ENCODE data around the gene ZNF253.

DNA sequence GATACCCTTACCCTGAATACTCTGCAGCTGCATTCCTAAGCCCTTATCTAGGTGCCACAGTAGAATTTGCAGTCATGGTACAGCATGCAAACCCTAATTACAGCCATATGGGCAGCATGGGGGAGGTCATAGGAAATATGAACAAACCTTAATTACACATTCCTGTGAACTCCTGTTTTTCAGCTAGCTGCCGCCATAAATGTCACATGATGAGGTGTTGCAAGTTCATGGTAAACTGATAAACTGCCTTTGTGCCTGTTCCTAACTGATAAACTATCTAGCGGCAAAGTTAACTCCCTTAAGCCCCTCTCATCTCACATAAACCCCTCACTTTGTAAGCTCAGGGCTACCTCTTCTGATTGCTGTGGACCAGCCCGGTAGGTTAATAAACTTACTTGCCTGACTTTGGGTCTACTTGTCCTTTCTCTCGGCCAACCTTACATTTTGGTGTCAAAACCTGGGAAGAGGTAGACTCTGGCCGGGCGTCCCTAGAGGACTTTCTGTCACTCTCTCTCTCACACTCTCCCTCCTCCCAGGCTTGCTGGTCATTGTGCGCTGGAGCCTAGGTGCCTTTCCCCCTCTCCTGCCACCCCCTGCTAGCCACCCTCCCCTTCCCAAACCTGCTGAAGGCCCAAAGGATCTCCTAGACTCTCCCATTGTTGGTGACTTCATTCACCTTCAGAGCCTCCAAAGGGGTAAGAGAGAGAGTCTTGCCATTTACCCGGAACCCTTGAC lies 78.3 kb downstream of the ZNF253 start:
- TF ChIP-seq, protein P1, sequence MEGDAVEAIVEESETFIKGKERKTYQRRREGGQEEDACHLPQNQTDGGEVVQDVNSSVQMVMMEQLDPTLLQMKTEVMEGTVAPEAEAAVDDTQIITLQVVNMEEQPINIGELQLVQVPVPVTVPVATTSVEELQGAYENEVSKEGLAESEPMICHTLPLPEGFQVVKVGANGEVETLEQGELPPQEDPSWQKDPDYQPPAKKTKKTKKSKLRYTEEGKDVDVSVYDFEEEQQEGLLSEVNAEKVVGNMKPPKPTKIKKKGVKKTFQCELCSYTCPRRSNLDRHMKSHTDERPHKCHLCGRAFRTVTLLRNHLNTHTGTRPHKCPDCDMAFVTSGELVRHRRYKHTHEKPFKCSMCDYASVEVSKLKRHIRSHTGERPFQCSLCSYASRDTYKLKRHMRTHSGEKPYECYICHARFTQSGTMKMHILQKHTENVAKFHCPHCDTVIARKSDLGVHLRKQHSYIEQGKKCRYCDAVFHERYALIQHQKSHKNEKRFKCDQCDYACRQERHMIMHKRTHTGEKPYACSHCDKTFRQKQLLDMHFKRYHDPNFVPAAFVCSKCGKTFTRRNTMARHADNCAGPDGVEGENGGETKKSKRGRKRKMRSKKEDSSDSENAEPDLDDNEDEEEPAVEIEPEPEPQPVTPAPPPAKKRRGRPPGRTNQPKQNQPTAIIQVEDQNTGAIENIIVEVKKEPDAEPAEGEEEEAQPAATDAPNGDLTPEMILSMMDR (conservative IDR thresholded peaks at IDR 0.05; ENCODE audit: low read depth, low read length), result no peak
- TF ChIP-seq EZH2 (IDR thresholded peaks at IDR 0.05; ENCODE audit: borderline replicate concordance, low read depth, low read length, poor library complexity, severe bottlenecking), result no peak

Measured in A673 (cell line).